GM23338 (cell line): Measurements from ENCODE around the gene POMT2. TPM values are rescaled to one million over a fixed set of nuclear protein-coding genes. Genes with fewer than 3 reads are reported as not detected.

Experiments used
- ATAC-seq: fragments of 200-7000 bp; cut with Tn5 transposase; 3 replicates; pipeline ENCODE4 v1.9.1; 2020
- DNase-seq: peaks from one replicate; pipeline ENCODE4 v3.0.0-alpha.2; 2015; ENCODE audit warnings: low spot score
- H2AFZ ChIP-seq: fragments of 200-600 bp; sonication (generic); 2 replicates; pipeline ENCODE4 v1.8.0; 2016; ENCODE audit warnings: antibody characterized with exemption, mild to moderate bottlenecking, moderate library complexity
- H3F3A ChIP-seq: fragments of 200-600 bp; sonication (generic); replicated peaks from 2 replicates; pipeline ENCODE4 v1.8.0; 2017; ENCODE audit warnings: antibody characterized with exemption, mixed run types, low read depth
- H3K27ac ChIP-seq: fragments of 200-600 bp; sonication (generic); 2 replicates; pipeline ENCODE4 v1.6.1; 2016; ENCODE audit warnings: low read depth
- H3K27me3 ChIP-seq: fragments of 200-600 bp; sonication (generic); 2 replicates; pipeline ENCODE4 v1.8.0; 2016; ENCODE audit warnings: mild to moderate bottlenecking, mixed run types, moderate library complexity; ENCODE audit not compliant: insufficient read depth
- H3K36me3 ChIP-seq: fragments of 200-600 bp; sonication (generic); 2 replicates; pipeline ENCODE4 v1.8.0; 2016; ENCODE audit warnings: mild to moderate bottlenecking; ENCODE audit not compliant: insufficient read depth
- H3K4me1 ChIP-seq: fragments of 200-600 bp; sonication (generic); 2 replicates; pipeline ENCODE4 v1.8.0; 2016; ENCODE audit warnings: mild to moderate bottlenecking, moderate library complexity; ENCODE audit not compliant: insufficient read depth
- H3K4me2 ChIP-seq: fragments of 200-600 bp; sonication (generic); 2 replicates; pipeline ENCODE4 v1.7.1; 2017; ENCODE audit warnings: mixed run types
- H3K4me3 ChIP-seq: fragments of 200-600 bp; sonication (generic); 2 replicates; pipeline ENCODE4 v1.6.1; 2016; ENCODE audit warnings: mixed run types
- H3K79me2 ChIP-seq: fragments of 200-600 bp; sonication (generic); replicated peaks from 2 replicates; pipeline ENCODE4 v1.8.0; 2017; ENCODE audit warnings: mild to moderate bottlenecking; ENCODE audit not compliant: insufficient read depth
- H3K9me2 ChIP-seq: fragments of 200-600 bp; sonication (generic); 2 replicates; pipeline ENCODE4 v1.8.0; 2017; ENCODE audit not compliant: insufficient read depth
- H4K20me1 ChIP-seq: fragments of 200-600 bp; sonication (generic); replicated peaks from 2 replicates; pipeline ENCODE4 v1.8.0; 2017; ENCODE audit warnings: mild to moderate bottlenecking; ENCODE audit not compliant: insufficient read depth
- H3K27ac Mint-ChIP-seq: 2 replicates; pipeline ENCODE4 v1.8.0; 2020; ENCODE audit warnings: inconsistent platforms, mild to moderate bottlenecking, moderate library complexity, mixed read lengths
- H3K27me3 Mint-ChIP-seq: 3 replicates; pipeline ENCODE4 v1.8.0; 2022; ENCODE audit warnings: low read depth, mild to moderate bottlenecking, moderate library complexity, mixed read lengths, inconsistent platforms; ENCODE audit not compliant: insufficient read depth, poor library complexity
- H3K36me3 Mint-ChIP-seq: 3 replicates; pipeline ENCODE4 v1.8.0; 2021; ENCODE audit warnings: low read depth, mild to moderate bottlenecking, inconsistent platforms, moderate library complexity, mixed read lengths
- H3K4me1 Mint-ChIP-seq: 3 replicates; pipeline ENCODE4 v1.8.0; 2020; ENCODE audit warnings: mild to moderate bottlenecking, inconsistent platforms, mixed read lengths
- H3K4me3 Mint-ChIP-seq: 3 replicates; pipeline ENCODE4 v1.8.0; 2021; ENCODE audit warnings: moderate library complexity, mild to moderate bottlenecking, inconsistent platforms, mixed read lengths
- H3K9me3 Mint-ChIP-seq: 3 replicates; pipeline ENCODE4 v1.8.0; 2020; ENCODE audit warnings: moderate library complexity, mild to moderate bottlenecking, inconsistent platforms, mixed read lengths
- CREB1 ChIP-seq: fragments of 250-450 bp; sonication (Bioruptor Pico); IDR thresholded peaks from 2 replicates; pipeline ENCODE4 v1.5.0; 2020; ENCODE audit warnings: low read depth, mild to moderate bottlenecking, moderate library complexity
- EZH2 ChIP-seq: fragments of 200-600 bp; sonication (generic); IDR thresholded peaks from one replicate; pipeline ENCODE4 v1.8.0; 2017; ENCODE audit warnings: antibody characterized with exemption, mild to moderate bottlenecking, low read depth; ENCODE audit not compliant: unreplicated experiment
- EZH2phosphoT487 ChIP-seq: fragments of 200-600 bp; sonication (generic); IDR thresholded peaks from one replicate; pipeline ENCODE4 v1.8.1; 2018; ENCODE audit warnings: antibody characterized with exemption; ENCODE audit not compliant: unreplicated experiment
- JUNB ChIP-seq: IDR thresholded peaks from one replicate; pipeline ENCODE4 v1.6.1; 2016; ENCODE audit warnings: antibody characterized with exemption; ENCODE audit not compliant: unreplicated experiment
- POLR2AphosphoS5 ChIP-seq: IDR thresholded peaks from 2 replicates; pipeline ENCODE4 v1.6.1; 2016; ENCODE audit warnings: antibody characterized with exemption, low read depth
- STAT1 ChIP-seq: IDR thresholded peaks from one replicate; pipeline ENCODE4 v1.6.1; 2016; ENCODE audit warnings: antibody characterized with exemption; ENCODE audit not compliant: unreplicated experiment
- ZNF114 ChIP-seq: fragments of 250-450 bp; sonication (Bioruptor Pico); IDR thresholded peaks from 2 replicates; pipeline ENCODE4 v1.5.0; 2020; ENCODE audit warnings: mild to moderate bottlenecking, moderate library complexity
- ZNF331 ChIP-seq: fragments of 250-450 bp; sonication (Bioruptor Pico); IDR thresholded peaks from 2 replicates; pipeline ENCODE4 v1.5.0; 2020; ENCODE audit warnings: low read depth, mild to moderate bottlenecking, moderate library complexity
- polyA plus RNA-seq: library from polyadenylated mRNA; unstranded; fragments of >200 nt; fragmentation: Nextera tagmentation; extraction: Ambion mirVana; gene quantifications from 2 replicates; pipeline ENCODE4 v1.2.1, GENCODE V29; 2016
- total RNA-seq: library from RNA; depleted of rRNA; stranded (reverse); fragments of >200 nt; shearing (Covaris generic); gene quantifications from 2 replicates; pipeline ENCODE4 v1.2.3, GENCODE V29; 2014
- TF ChIP-seq, protein P1 (sequence below): fragments of 250-450 bp; sonication (Bioruptor Pico); IDR thresholded peaks from 2 replicates; pipeline ENCODE4 v1.5.0; 2020; ENCODE audit warnings: mild to moderate bottlenecking, moderate library complexity
- TF ChIP-seq, protein P2 (sequence below): IDR thresholded peaks from one replicate; pipeline ENCODE4 v1.6.1; 2018; ENCODE audit warnings: antibody characterized with exemption; ENCODE audit not compliant: unreplicated experiment
- TF ChIP-seq, protein P3 (sequence below), 2 experiments: fragments of 200-600 bp in 1 of 2; sonication (generic) in 1 of 2; conservative IDR thresholded peaks; 2 replicates each; pipeline versions ENCODE4 v1.5.1 to v1.6.1; 2016 to 2017; ENCODE audit warnings: antibody characterized with exemption in 2 of 2, low read depth in 2 of 2, mild to moderate bottlenecking in 2 of 2, moderate library complexity in 1 of 2

The POMT2 gene
- total and polyA plus RNA-seq, 2 experiments from 2014 or later = 24.3 to 29.9 TPM

DNA sequence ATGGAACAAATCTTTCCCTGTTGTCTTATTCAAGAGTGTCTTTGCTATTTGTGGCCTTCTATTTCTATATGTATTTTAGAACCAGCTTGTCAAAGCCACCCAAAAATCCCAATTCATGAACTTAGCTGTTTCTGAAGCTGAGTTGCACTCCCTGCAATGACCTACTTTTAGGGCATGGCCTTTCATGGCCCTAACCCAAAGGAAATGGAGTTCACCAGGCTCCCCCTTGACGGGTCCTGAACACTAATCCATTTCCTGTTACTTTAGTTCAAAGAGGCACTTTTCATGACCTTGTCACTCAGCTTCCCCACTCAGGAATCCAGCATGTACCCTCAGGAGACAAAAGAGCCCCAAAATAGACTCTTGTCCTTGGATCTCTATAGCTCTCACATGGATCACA, 48.6 kb upstream of the POMT2 start (continued):
- TF ChIP-seq, protein P1, sequence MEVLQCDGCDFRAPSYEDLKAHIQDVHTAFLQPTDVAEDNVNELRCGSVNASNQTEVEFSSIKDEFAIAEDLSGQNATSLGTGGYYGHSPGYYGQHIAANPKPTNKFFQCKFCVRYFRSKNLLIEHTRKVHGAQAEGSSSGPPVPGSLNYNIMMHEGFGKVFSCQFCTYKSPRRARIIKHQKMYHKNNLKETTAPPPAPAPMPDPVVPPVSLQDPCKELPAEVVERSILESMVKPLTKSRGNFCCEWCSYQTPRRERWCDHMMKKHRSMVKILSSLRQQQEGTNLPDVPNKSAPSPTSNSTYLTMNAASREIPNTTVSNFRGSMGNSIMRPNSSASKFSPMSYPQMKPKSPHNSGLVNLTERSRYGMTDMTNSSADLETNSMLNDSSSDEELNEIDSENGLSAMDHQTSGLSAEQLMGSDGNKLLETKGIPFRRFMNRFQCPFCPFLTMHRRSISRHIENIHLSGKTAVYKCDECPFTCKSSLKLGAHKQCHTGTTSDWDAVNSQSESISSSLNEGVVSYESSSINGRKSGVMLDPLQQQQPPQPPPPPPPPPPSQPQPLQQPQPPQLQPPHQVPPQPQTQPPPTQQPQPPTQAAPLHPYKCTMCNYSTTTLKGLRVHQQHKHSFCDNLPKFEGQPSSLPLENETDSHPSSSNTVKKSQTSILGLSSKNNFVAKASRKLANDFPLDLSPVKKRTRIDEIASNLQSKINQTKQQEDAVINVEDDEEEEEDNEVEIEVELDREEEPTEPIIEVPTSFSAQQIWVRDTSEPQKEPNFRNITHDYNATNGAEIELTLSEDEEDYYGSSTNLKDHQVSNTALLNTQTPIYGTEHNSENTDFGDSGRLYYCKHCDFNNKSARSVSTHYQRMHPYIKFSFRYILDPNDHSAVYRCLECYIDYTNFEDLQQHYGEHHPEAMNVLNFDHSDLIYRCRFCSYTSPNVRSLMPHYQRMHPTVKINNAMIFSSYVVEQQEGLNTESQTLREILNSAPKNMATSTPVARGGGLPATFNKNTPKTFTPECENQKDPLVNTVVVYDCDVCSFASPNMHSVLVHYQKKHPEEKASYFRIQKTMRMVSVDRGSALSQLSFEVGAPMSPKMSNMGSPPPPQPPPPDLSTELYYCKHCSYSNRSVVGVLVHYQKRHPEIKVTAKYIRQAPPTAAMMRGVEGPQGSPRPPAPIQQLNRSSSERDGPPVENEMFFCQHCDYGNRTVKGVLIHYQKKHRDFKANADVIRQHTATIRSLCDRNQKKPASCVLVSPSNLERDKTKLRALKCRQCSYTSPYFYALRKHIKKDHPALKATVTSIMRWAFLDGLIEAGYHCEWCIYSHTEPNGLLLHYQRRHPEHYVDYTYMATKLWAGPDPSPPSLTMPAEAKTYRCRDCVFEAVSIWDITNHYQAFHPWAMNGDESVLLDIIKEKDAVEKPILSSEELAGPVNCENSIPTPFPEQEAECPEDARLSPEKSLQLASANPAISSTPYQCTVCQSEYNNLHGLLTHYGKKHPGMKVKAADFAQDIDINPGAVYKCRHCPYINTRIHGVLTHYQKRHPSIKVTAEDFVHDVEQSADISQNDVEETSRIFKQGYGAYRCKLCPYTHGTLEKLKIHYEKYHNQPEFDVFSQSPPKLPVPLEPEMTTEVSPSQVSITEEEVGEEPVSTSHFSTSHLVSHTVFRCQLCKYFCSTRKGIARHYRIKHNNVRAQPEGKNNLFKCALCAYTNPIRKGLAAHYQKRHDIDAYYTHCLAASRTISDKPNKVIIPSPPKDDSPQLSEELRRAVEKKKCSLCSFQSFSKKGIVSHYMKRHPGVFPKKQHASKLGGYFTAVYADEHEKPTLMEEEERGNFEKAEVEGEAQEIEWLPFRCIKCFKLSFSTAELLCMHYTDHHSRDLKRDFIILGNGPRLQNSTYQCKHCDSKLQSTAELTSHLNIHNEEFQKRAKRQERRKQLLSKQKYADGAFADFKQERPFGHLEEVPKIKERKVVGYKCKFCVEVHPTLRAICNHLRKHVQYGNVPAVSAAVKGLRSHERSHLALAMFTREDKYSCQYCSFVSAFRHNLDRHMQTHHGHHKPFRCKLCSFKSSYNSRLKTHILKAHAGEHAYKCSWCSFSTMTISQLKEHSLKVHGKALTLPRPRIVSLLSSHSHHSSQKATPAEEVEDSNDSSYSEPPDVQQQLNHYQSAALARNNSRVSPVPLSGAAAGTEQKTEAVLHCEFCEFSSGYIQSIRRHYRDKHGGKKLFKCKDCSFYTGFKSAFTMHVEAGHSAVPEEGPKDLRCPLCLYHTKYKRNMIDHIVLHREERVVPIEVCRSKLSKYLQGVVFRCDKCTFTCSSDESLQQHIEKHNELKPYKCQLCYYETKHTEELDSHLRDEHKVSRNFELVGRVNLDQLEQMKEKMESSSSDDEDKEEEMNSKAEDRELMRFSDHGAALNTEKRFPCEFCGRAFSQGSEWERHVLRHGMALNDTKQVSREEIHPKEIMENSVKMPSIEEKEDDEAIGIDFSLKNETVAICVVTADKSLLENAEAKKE (CRISPR knock-in tag) = no peak
- TF ChIP-seq, protein P2, sequence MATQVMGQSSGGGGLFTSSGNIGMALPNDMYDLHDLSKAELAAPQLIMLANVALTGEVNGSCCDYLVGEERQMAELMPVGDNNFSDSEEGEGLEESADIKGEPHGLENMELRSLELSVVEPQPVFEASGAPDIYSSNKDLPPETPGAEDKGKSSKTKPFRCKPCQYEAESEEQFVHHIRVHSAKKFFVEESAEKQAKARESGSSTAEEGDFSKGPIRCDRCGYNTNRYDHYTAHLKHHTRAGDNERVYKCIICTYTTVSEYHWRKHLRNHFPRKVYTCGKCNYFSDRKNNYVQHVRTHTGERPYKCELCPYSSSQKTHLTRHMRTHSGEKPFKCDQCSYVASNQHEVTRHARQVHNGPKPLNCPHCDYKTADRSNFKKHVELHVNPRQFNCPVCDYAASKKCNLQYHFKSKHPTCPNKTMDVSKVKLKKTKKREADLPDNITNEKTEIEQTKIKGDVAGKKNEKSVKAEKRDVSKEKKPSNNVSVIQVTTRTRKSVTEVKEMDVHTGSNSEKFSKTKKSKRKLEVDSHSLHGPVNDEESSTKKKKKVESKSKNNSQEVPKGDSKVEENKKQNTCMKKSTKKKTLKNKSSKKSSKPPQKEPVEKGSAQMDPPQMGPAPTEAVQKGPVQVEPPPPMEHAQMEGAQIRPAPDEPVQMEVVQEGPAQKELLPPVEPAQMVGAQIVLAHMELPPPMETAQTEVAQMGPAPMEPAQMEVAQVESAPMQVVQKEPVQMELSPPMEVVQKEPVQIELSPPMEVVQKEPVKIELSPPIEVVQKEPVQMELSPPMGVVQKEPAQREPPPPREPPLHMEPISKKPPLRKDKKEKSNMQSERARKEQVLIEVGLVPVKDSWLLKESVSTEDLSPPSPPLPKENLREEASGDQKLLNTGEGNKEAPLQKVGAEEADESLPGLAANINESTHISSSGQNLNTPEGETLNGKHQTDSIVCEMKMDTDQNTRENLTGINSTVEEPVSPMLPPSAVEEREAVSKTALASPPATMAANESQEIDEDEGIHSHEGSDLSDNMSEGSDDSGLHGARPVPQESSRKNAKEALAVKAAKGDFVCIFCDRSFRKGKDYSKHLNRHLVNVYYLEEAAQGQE = no peak
- no peak for TF ChIP-seq POLR2AphosphoS5
- no peak for TF ChIP-seq CREB1 (CRISPR knock-in tag)
- TF ChIP-seq ZNF331 = no peak

DNA sequence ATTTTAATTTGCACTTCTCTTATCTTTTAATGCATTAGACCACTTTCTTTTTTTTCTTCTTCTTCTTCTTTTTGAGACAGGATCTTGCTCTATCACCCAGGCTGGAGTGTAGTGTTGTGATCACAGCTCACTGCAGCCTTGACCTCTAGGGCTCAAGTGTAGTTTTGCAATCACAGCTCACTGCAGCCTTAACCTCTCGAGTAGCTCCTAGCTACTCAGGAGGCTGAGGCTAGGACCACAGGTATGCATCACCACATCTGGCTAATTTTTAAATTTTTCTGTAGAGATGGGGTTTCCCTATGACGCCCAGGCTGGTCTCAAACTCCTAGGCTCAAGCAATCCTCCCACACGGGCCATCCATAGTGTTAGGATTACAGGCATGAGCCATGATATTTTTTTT, 43.5 kb upstream of the POMT2 start:
- Histone ChIP-seq H3K4me3 (no peak overlapping the region), H3K36me3 (no peaks in the 10 kb centered on the region), H4K20me1 (no peaks in the 10 kb centered on the region), H3K79me2 (no peaks in the 10 kb centered on the region), H3K9me2 (no peaks in the 10 kb centered on the region), H3K27me3 (no peaks in the 10 kb centered on the region), H3F3A (no peaks in the 10 kb centered on the region), H3K4me2 (no peak overlapping the region), H3K27ac (no peak overlapping the region), H2AFZ (no peak overlapping the region), H3K4me1 (no peaks in the 10 kb centered on the region)
- H3K36me3 Mint-ChIP-seq = no peaks in the 10 kb centered on the region
- H3K4me1 Mint-ChIP-seq = no peaks in the 10 kb centered on the region; the same call in 2 of the 3 replicates
- H3K27me3 Mint-ChIP-seq = no peaks in the 10 kb centered on the region
- H3K4me3 Mint-ChIP-seq = no peak overlapping the region
- DNase-seq = no peak
- H3K27ac Mint-ChIP-seq = no peak overlapping the region
- H3K9me3 Mint-ChIP-seq = no peaks in the 10 kb centered on the region; the same call in 2 of the 3 replicates
- ATAC-seq = no peak
- no peak for TF ChIP-seq JUNB
- no peak for TF ChIP-seq EZH2phosphoT487
- no peak for TF ChIP-seq CREB1 (CRISPR knock-in tag)
- TF ChIP-seq POLR2AphosphoS5 = no peak
- TF ChIP-seq ZNF114 (CRISPR knock-in tag) = no peak
- no peak for TF ChIP-seq STAT1
- TF ChIP-seq, protein P3, sequence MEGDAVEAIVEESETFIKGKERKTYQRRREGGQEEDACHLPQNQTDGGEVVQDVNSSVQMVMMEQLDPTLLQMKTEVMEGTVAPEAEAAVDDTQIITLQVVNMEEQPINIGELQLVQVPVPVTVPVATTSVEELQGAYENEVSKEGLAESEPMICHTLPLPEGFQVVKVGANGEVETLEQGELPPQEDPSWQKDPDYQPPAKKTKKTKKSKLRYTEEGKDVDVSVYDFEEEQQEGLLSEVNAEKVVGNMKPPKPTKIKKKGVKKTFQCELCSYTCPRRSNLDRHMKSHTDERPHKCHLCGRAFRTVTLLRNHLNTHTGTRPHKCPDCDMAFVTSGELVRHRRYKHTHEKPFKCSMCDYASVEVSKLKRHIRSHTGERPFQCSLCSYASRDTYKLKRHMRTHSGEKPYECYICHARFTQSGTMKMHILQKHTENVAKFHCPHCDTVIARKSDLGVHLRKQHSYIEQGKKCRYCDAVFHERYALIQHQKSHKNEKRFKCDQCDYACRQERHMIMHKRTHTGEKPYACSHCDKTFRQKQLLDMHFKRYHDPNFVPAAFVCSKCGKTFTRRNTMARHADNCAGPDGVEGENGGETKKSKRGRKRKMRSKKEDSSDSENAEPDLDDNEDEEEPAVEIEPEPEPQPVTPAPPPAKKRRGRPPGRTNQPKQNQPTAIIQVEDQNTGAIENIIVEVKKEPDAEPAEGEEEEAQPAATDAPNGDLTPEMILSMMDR (conservative IDR thresholded peaks at IDR 0.05; ENCODE audit: low read depth in 2 of 2) = no peak
- TF ChIP-seq EZH2 = no peak
